T-helper 2 cell treated with Interferon-gamma antibody and Interleukin-4, amounts not matched to agents 5 μg/mL and 100 μg/mL, for 36 hours (primary cell): ENCODE data around the gene DCBLD2.

Source experiments
- DNase-seq: peaks from one replicate; pipeline ENCODE4 v3.0.0; 2021; ENCODE audit warnings: low spot score
- H3K27ac Mint-ChIP-seq: one replicate; pipeline ENCODE4 v1.8.0; 2021; ENCODE audit warnings: mild to moderate bottlenecking, mixed read lengths
- H3K27me3 Mint-ChIP-seq: one replicate; pipeline ENCODE4 v1.8.0; 2021; ENCODE audit warnings: low read depth, mixed read lengths
- H3K36me3 Mint-ChIP-seq: one replicate; pipeline ENCODE4 v1.8.0; 2021; ENCODE audit warnings: low read depth, mixed read lengths
- H3K4me1 Mint-ChIP-seq: one replicate; pipeline ENCODE4 v1.8.0; 2021; ENCODE audit warnings: low read depth, mixed read lengths
- H3K4me3 Mint-ChIP-seq: one replicate; pipeline ENCODE4 v1.8.0; 2022; ENCODE audit warnings: mild to moderate bottlenecking, moderate library complexity, mixed read lengths
- H3K9me3 Mint-ChIP-seq: one replicate; pipeline ENCODE4 v1.8.0; 2021; ENCODE audit warnings: mixed read lengths

The DCBLD2 gene

GRCh38 chr3:98770261-98771039 lies 131.0 kb downstream of the DCBLD2 start:
- peaks cover 25% of the 10 kb centered on the region for H3K27me3 Mint-ChIP-seq
- H3K4me1 Mint-ChIP-seq, result peaks cover 3% of the 10 kb centered on the region
- no peak for DNase-seq
- H3K36me3 Mint-ChIP-seq, result no peaks in the 10 kb centered on the region
- no peaks in the 10 kb centered on the region for H3K9me3 Mint-ChIP-seq
- H3K27ac Mint-ChIP-seq, result no peak overlapping the region
- no peak overlapping the region for H3K4me3 Mint-ChIP-seq

DNA sequence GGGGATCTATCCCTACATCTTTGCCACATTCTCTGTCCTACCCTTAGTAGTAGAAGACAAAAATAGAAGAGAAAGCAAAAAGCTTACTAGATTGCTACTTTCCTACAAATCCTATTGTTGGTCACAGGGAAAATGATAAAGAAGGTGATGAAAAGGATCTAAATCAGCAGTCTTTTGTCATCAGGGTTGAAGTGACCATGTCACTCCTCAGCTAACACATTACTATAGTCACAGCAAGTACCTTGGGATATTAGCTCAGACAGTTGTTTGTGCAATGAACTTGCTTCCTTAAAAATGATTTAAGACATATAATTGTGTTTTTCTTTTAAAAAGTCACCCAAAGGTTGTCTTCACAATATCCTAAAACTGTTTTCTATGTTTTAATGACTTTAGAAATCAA lies 132.0 kb downstream of the DCBLD2 start:
- no peak for DNase-seq
- H3K27ac Mint-ChIP-seq, result no peak overlapping the region
- peaks cover 26% of the 10 kb centered on the region for H3K27me3 Mint-ChIP-seq
- peaks cover 3% of the 10 kb centered on the region for H3K4me1 Mint-ChIP-seq
- H3K36me3 Mint-ChIP-seq, result no peaks in the 10 kb centered on the region
- no peaks in the 10 kb centered on the region for H3K9me3 Mint-ChIP-seq
- no peak overlapping the region for H3K4me3 Mint-ChIP-seq

DNA sequence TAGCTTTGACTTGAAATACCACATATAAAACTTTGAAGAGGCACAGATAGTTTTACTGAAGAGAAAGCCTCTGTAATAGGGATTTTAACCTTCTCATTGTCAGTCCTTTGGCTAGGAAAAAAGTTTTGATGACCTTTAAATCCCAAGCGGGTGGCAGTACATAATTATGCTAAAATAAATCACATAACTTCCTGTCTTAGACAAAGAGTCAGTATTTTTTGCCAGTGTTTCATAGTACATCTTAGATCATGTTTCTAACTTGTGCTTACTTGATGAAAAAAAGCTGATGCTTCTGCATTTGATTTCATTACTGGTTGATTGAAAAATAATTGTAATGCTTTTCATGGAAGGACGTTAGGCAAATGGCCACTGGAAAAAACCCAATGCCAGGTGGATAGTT lies 132.5 kb downstream of the DCBLD2 start:
- H3K9me3 Mint-ChIP-seq, result no peaks in the 10 kb centered on the region
- DNase-seq, result no peak
- no peak overlapping the region for H3K27ac Mint-ChIP-seq
- peaks cover 3% of the 10 kb centered on the region for H3K4me1 Mint-ChIP-seq
- H3K36me3 Mint-ChIP-seq, result no peaks in the 10 kb centered on the region
- H3K4me3 Mint-ChIP-seq, result no peak overlapping the region
- peaks cover 26% of the 10 kb centered on the region for H3K27me3 Mint-ChIP-seq

DNA sequence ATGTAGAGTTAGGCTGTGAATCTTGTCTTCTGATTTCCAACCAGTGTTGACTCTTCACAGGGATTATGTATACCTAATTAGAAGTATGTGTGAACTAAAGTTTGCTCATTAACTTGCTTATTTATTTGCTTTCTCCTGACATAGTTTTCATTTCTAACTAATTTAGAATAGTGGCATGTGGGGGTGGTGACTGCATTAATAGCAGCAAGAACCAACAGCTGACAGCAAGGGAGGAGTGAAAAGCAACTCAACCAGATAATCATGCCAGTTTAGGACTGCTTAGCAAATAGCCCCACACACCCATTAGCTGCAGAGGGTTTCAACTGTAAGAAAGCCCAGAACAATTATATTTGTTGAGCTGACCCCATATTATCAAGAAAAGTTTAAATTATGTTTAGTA lies 134.6 kb downstream of the DCBLD2 start:
- Mint-ChIP-seq H3K9me3 (no peaks in the 10 kb centered on the region), H3K4me3 (no peak overlapping the region), H3K4me1 (peaks cover 8% of the 10 kb centered on the region), H3K27me3 (peaks cover 39% of the 10 kb centered on the region), H3K27ac (no peak overlapping the region), H3K36me3 (no peaks in the 10 kb centered on the region)
- DNase-seq, result no peak

- Mint-ChIP-seq H3K4me3 (no peak overlapping the region), H3K27ac (no peak overlapping the region), H3K36me3 (no peaks in the 10 kb centered on the region), H3K4me1 (peaks cover 8% of the 10 kb centered on the region), H3K9me3 (no peaks in the 10 kb centered on the region), H3K27me3 (peaks cover 34% of the 10 kb centered on the region)
- no peak for DNase-seq
Measured at GRCh38 chr3:98765721-98766120, 135.8 kb downstream of the DCBLD2 start.

DNA sequence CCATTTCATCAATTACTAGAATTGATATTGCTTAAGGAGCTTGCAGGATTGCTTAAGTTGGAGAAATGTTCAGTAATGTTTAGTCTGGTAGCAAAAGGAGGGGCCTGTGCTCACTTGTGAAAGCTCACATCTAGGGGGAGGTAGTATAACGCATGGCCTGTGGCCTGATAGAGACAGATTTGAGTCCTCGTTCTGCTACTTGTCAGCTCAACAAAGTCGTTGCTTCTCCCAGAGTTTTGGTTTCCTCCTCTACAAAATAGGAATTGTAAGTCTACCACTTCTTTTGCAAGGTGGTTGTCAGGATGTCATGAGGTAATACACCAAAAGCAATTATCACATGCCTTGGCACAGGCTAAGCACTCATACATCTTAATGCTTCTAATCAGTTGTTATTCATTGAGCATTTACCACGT lies 137.0 kb downstream of the DCBLD2 start:
- Mint-ChIP-seq H3K9me3 (no peaks in the 10 kb centered on the region), H3K4me3 (no peak overlapping the region), H3K27me3 (peaks cover 32% of the 10 kb centered on the region), H3K27ac (no peak overlapping the region), H3K36me3 (no peaks in the 10 kb centered on the region), H3K4me1 (peaks cover 6% of the 10 kb centered on the region)
- no peak for DNase-seq

DNA sequence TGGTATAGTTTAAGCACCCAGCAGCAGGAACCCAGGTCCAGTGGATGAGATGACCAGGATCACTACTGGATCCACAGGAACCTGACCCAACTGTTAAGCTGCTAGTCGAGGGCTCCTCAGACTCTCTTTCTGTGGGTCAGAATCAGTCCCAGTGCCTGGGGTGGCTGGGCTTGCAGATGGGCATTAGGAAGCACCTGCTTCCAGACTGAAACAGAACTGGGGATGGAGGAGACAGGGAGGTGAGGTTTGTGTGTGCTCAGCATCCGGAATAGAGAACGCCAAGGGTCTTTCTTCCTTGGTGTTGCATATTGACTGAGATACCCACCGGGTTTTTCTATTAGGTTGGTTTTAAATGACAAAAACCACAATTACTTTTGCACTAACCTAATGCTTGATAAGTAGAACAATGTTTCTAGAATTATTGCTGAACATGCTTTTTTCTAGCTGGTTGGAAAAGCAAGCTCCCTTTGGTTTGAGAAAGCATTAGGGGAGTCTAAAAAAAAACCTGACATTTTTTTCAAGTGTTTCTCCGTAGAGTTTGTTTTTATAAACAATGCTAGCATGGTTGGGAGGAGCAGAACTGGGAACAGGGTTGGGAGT lies 137.6 kb downstream of the DCBLD2 start:
- no peak overlapping the region for H3K4me3 Mint-ChIP-seq
- peaks cover 35% of the 10 kb centered on the region for H3K27me3 Mint-ChIP-seq
- H3K9me3 Mint-ChIP-seq, result no peaks in the 10 kb centered on the region
- H3K27ac Mint-ChIP-seq, result no peak overlapping the region
- H3K36me3 Mint-ChIP-seq, result no peaks in the 10 kb centered on the region
- peaks cover 6% of the 10 kb centered on the region for H3K4me1 Mint-ChIP-seq
- no peak for DNase-seq

DNA sequence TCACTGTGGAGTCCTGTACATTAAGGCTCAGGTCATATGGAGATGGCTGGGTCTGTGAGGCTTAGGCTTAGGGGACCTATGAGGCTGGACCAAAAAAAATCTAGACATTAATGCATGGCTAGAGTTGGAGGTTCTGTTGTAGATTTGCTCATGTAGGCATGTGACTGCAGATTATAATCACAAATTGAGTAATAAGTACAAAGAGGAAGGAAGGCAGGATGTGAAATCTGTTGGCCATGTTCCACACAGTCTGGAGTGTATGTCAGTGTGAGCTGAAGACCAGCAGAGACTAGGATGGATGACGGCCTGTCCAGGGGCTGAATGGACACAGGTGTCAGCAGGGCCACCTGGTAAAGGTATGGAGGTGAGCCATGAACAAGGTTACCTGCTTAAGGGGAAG lies 138.4 kb downstream of the DCBLD2 start, which contains the start of gene ST3GAL6:
Gene ST3GAL6, plus strand, starts transcription at position 265 of the 400 bp plus-strand sequence. CDS start 5,101 bp downstream, outside the sequence.
- Mint-ChIP-seq H3K27me3 (peaks cover 32% of the 10 kb centered on the region), H3K4me1 (peaks cover 6% of the 10 kb centered on the region), H3K9me3 (no peaks in the 10 kb centered on the region), H3K27ac (no peak within 1 kb of the TSS), H3K4me3 (no peak within 1 kb of the TSS), H3K36me3 (no peaks in the 10 kb centered on the region)
- no peak for DNase-seq

DNA sequence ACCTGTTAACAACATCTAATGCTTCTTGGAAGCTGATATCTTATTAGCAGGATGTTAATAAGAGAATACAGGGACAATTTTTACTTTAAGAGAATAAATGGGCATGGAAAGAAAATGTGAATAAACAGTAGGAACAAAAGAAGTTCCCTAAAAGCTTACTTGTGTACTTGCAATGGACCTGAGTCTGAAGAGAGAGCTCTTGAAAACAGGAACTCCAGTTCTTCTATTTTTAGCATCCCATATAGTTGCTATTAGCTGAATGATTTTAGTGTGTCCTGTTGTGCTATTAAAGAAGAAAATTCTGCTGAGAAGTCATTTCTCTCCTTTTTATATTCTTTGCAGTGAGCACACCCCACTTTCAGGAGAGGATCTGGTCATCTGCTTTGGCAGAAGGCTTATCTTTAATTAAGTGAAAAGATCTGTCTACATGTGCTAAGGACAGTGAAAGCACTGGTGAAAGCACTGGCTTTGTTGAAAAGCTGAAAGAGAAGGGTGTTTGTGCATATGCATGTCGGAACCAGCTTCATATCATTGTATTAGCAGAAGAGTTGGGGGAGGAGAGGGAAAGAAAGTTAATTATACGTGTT lies 139.8 kb downstream of the DCBLD2 start:
- Mint-ChIP-seq H3K9me3 (no peaks in the 10 kb centered on the region), H3K27me3 (peaks cover 26% of the 10 kb centered on the region), H3K4me1 (peaks cover 6% of the 10 kb centered on the region), H3K36me3 (no peaks in the 10 kb centered on the region), H3K4me3 (no peak overlapping the region), H3K27ac (no peak overlapping the region)
- DNase-seq, result no peak

DNA sequence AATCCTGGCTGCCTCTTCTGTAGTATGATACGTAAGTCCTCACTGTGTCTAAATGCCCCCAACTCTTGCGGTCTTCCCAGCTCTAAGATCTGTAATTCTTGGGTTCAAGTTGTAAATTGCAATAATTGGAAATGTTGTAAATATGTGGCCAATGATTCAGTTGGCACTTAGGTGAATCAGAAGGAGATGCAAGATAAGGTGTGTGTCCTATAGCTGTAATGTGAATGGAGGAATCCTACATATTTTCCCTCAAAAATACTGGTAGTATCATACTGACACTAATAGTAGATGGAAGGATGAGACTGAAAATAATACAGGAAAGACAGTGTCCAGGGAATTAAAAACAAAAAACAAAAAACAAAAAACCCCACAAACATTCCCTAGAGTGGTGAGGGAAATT lies 141.9 kb downstream of the DCBLD2 start:
- H3K27me3 Mint-ChIP-seq, result peaks cover 20% of the 10 kb centered on the region
- no peak overlapping the region for H3K4me3 Mint-ChIP-seq
- no peak for DNase-seq
- no peaks in the 10 kb centered on the region for H3K9me3 Mint-ChIP-seq
- no peaks in the 10 kb centered on the region for H3K36me3 Mint-ChIP-seq
- no peak overlapping the region for H3K27ac Mint-ChIP-seq
- H3K4me1 Mint-ChIP-seq, result peaks cover 6% of the 10 kb centered on the region

GRCh38 chr3:98755601-98756000 lies 145.9 kb downstream of the DCBLD2 start:
- H3K4me1 Mint-ChIP-seq, result no peaks in the 10 kb centered on the region
- H3K4me3 Mint-ChIP-seq, result no peak overlapping the region
- H3K27me3 Mint-ChIP-seq, result peaks cover 9% of the 10 kb centered on the region
- no peaks in the 10 kb centered on the region for H3K9me3 Mint-ChIP-seq
- no peak overlapping the region for H3K27ac Mint-ChIP-seq
- DNase-seq, result no peak
- H3K36me3 Mint-ChIP-seq, result no peaks in the 10 kb centered on the region

GRCh38 chr3:98754483-98754882 lies 147.0 kb downstream of the DCBLD2 start:
- H3K4me3 Mint-ChIP-seq, result no peak overlapping the region
- H3K9me3 Mint-ChIP-seq, result no peaks in the 10 kb centered on the region

DNA sequence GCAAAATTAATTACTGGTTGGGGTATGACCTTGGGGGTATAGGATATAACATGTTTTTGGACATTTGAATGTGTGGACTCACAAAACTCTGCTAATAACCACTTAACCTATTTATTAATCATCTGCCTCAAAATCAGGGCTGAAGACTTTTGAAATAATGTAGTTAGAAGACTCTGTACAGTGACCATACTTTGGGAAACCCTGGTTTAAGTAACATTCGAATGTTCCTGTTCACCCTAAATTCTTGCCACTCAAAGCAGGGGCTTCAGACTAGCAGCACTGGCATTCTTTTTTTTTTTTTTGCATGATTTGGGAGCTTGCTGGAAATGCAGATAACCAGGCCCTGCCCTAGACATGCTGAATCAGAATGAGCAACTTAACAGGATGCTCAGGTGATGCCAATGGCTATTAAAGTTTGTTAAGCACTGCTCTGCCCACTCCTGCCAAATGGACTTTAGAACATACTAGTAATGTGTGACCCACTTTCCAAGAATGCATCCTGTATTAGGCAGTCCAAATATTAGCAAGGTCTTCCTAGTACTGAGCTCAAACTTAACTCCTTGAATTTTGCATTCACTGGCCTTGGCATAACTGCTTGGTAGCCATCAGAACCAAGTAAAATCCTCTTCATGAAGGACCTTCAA lies 151.1 kb downstream of the DCBLD2 start:
- H3K4me3 Mint-ChIP-seq, result no peak overlapping the region
- no peak overlapping the region for H3K27ac Mint-ChIP-seq
- H3K36me3 Mint-ChIP-seq, result no peaks in the 10 kb centered on the region

More at GRCh38 chr3:98754483-98754882, 147.0 kb downstream of the DCBLD2 start:
- Mint-ChIP-seq H3K27ac (no peak overlapping the region), H3K27me3 (peaks cover 9% of the 10 kb centered on the region), H3K4me1 (no peaks in the 10 kb centered on the region), H3K36me3 (no peaks in the 10 kb centered on the region)
- no peak for DNase-seq

DNA sequence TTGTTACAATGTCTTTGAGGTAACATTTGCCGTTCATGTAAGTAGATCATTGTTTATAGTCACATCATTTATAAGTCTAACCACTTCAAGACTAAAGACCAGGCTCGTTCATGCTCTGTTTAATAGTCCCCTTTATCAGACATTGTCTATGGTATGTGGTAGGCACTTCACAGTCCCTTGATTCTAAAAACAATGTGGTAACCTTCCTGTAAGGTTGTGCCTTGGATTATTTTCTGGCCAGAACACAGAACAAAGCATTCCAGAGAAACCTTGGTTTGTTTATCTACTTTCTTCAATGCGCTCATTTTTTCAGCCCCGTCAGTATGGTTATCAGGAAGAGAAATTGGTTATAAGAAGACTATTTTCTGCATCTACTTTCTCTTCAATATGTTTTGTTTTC lies 154.6 kb downstream of the DCBLD2 start:
- H3K27ac Mint-ChIP-seq, result no peak overlapping the region
- H3K36me3 Mint-ChIP-seq, result no peaks in the 10 kb centered on the region
- no peak overlapping the region for H3K4me3 Mint-ChIP-seq
- no peaks in the 10 kb centered on the region for H3K4me1 Mint-ChIP-seq
- no peaks in the 10 kb centered on the region for H3K9me3 Mint-ChIP-seq
- H3K27me3 Mint-ChIP-seq, result peaks cover 12% of the 10 kb centered on the region
- no peak for DNase-seq

More for the DNA sequence above, 151.1 kb downstream of the DCBLD2 start:
- Mint-ChIP-seq H3K4me1 (no peaks in the 10 kb centered on the region), H3K9me3 (no peaks in the 10 kb centered on the region), H3K27me3 (peaks cover 14% of the 10 kb centered on the region)
- no peak for DNase-seq
